HepG2 (cell line): Measurements from ENCODE around the gene KAZALD1. TPM values are rescaled to one million over a fixed set of nuclear protein-coding genes. Genes with fewer than 3 reads are reported as not detected.

Experiments used
- AGO2 ChIP-seq: fragments of 200-400 bp; formaldehyde crosslinking; optimal IDR thresholded peaks from 2 replicates; pipeline ENCODE3; 2017; ENCODE audit warnings: mild to moderate bottlenecking, low read depth, low read length, moderate library complexity
- ELF3 ChIP-seq: IDR thresholded peaks from 2 replicates; pipeline ENCODE4 v1.6.1; 2016; ENCODE audit warnings: missing genetic modification reagents, missing compliant biosample characterization
- NFATC3 ChIP-seq: sonication (generic); formaldehyde crosslinking; IDR thresholded peaks from 2 replicates; pipeline ENCODE4 v1.5.1; 2020; ENCODE audit warnings: mild to moderate bottlenecking, missing genetic modification reagents
- RAD51 ChIP-seq: fragments of 450-650 bp; IDR thresholded peaks from 2 replicates; pipeline ENCODE4 v1.6.1; 2016; ENCODE audit warnings: borderline replicate concordance
- RORA ChIP-seq: sonication (generic); formaldehyde crosslinking; IDR thresholded peaks from 2 replicates; pipeline ENCODE4 v1.5.0; 2020; ENCODE audit warnings: mild to moderate bottlenecking, missing genetic modification reagents, moderate library complexity
- THAP9 ChIP-seq: sonication (generic); formaldehyde crosslinking; IDR thresholded peaks from 2 replicates; pipeline ENCODE4; 2020; ENCODE audit warnings: missing genetic modification reagents, mild to moderate bottlenecking, borderline replicate concordance
- ZBTB44 ChIP-seq: sonication (generic); formaldehyde crosslinking; IDR thresholded peaks from 2 replicates; pipeline ENCODE4 v1.4.0; 2020; ENCODE audit warnings: missing genetic modification reagents
- ZBTB7A ChIP-seq: sonication (generic); formaldehyde crosslinking; IDR thresholded peaks from 2 replicates; pipeline ENCODE4 v1.8.0; 2022; ENCODE audit warnings: mild to moderate bottlenecking, missing genetic modification reagents
- ZFP37 ChIP-seq: sonication (generic); formaldehyde crosslinking; IDR thresholded peaks from 2 replicates; pipeline ENCODE4 v1.4.0; 2020; ENCODE audit warnings: missing genetic modification reagents, borderline replicate concordance
- ZNF225 ChIP-seq: sonication (generic); formaldehyde crosslinking; IDR thresholded peaks from 2 replicates; pipeline ENCODE4 v1.4.0; 2020; ENCODE audit warnings: mild to moderate bottlenecking, missing genetic modification reagents
- ZNF362 ChIP-seq: sonication (generic); formaldehyde crosslinking; IDR thresholded peaks from 2 replicates; pipeline ENCODE4 v1.4.0; 2020; ENCODE audit warnings: missing genetic modification reagents, mild to moderate bottlenecking, borderline replicate concordance
- ZNF512B ChIP-seq: sonication (generic); formaldehyde crosslinking; IDR thresholded peaks from 2 replicates; pipeline ENCODE4 v1.5.1; 2020; ENCODE audit warnings: missing genetic modification reagents, mild to moderate bottlenecking, borderline replicate concordance
- ZNF513 ChIP-seq: sonication (generic); formaldehyde crosslinking; conservative IDR thresholded peaks from 2 replicates; pipeline ENCODE4 v1.5.0; 2020; ENCODE audit warnings: missing genetic modification reagents
- ZNF574 ChIP-seq: sonication (generic); formaldehyde crosslinking; IDR thresholded peaks from 2 replicates; pipeline ENCODE4 v1.4.0; 2020; ENCODE audit warnings: missing genetic modification reagents
- ZNF7 ChIP-seq: IDR thresholded peaks from 2 replicates; pipeline ENCODE4 v1.6.1; 2016; ENCODE audit warnings: missing biosample characterization, missing genetic modification reagents
- polyA plus RNA-seq, 8 experiments: library from polyadenylated mRNA; depleted of rRNA in 3 of 8; stranded (reverse) in 7 of 8; unstranded in 1 of 8; fragments of >200 nt; fragmentation: Illumina TruSeq in 4 of 8; extraction: Trizol in 4 of 8; gene quantifications; 2 replicates each; pipeline versions ENCODE4 v1.2.1 to v1.2.3, GENCODE V29; 2011 to 2016; ENCODE audit warnings: low read depth in 4 of 8, missing spikeins in 1 of 8, mixed read lengths in 1 of 8; ENCODE audit not compliant: insufficient read depth in 1 of 8
- total RNA-seq, 5 experiments: library from RNA; depleted of rRNA; stranded (reverse); fragments of >200 nt; fragmentation: Illumina TruSeq; extraction: Trizol; gene quantifications; 2 replicates each; pipeline ENCODE4 v1.2.3, GENCODE V29; 2016; ENCODE audit warnings: low read depth in 1 of 5

Gene KAZALD1
- total and polyA plus RNA-seq, 2 of the 13 experiments (the other 11 are each of a cell fraction or from before 2014, with no cell fraction given), result 16.7 to 27.7 TPM

- TF ChIP-seq RAD51, result no peak
- no peak for TF ChIP-seq ZNF512B
- TF ChIP-seq ZNF7 (CRISPR knock-in tag), result no peak
- TF ChIP-seq ZBTB7A (CRISPR knock-in tag), result no peak
- peak; percentile 82; the same call in 1 of the 2 replicates for TF ChIP-seq NFATC3 (CRISPR knock-in tag)
- peak; percentile 48; the same call in 1 of the 2 replicates for TF ChIP-seq ELF3
- no peak for TF ChIP-seq RORA (CRISPR knock-in tag)
- no peak for TF ChIP-seq ZBTB44 (CRISPR knock-in tag)
- no peak for TF ChIP-seq ZNF362
- peak; percentile 64 for TF ChIP-seq ZNF574 (CRISPR knock-in tag)
- TF ChIP-seq ZNF513, result no peak
- TF ChIP-seq ZNF225, result no peak
- no peak for TF ChIP-seq ZFP37 (CRISPR knock-in tag)
- TF ChIP-seq THAP9 (CRISPR knock-in tag), result no peak; the same call in 1 of the 2 replicates
- no peak for TF ChIP-seq AGO2
Observed at GRCh38 chr10:101012525-101013364, 49.0 kb upstream of the KAZALD1 start (continued).
